Umbilical cord (tissue), 2 donors: ENCODE results near the gene XG. TPM values are rescaled to one million over a fixed set of nuclear protein-coding genes. Genes with fewer than 3 reads are reported as not detected.
"Not testable (repeated sequence)": the region's sequence is repeated elsewhere in the genome, so short reads cannot be mapped to it uniquely, and the experiment has no call there.

Source experiments
- DNase-seq: peaks from one replicate; pipeline ENCODE4 v3.0.0-alpha.2; 2015; ENCODE audit warnings: low spot score
- total RNA-seq: library from RNA; depleted of rRNA; stranded (reverse); fragments of >200 nt; gene quantifications from one replicate; pipeline ENCODE4 v1.2.3, GENCODE V29; 2014; ENCODE audit warnings: low replicate concordance; ENCODE audit not compliant: insufficient read depth

The XG gene, protein sequence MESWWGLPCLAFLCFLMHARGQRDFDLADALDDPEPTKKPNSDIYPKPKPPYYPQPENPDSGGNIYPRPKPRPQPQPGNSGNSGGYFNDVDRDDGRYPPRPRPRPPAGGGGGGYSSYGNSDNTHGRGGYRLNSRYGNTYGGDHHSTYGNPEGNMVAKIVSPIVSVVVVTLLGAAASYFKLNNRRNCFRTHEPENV
- 4.8 TPM for total RNA-seq

DNA sequence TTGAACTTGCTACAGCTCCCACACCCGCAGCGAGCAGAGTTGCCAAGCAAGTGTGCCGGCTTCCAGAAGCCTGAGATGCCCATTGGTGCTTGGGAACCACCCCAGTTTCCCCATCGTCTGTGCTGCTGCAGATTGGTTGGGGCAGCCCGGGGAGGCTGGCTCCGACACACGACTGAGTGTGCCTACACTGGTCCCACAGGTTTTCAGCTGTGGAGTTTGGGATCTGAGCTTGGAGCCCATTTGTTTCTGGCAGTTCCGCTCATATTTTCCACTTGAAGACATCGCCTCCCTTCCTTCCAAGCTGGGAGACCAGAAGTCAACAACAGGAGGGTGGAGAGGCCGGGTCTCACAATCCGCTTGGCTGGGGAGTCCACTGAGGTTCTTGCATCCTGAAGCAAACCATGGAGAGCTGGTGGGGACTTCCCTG, at the start of gene XG:
Gene XG (plus strand): TSS at position 167 of the 427 bp plus-strand sequence. CDS start 235 bp downstream, at position 402.
- not testable (repeated sequence) for DNase-seq

DNA sequence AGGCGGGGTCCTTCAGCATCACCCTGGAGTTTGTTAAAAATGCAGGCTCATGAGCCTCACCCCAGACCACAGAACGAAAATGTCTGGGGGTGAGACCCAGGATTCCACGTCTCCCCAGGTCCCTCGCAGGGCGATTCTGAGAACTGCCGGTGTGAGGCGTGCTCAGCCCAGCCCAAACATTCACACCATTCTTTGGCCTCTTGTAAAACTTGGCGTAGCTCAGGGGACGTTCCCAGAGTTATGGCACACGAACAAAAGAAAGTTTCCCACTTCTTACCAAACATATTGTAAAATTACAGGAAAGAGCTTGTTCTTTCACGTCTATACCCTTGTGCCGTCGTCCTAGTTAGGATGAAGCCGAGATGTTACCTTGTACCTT, 47.9 kb upstream of the XG start:
- peak; percentile 49 for DNase-seq

DNA sequence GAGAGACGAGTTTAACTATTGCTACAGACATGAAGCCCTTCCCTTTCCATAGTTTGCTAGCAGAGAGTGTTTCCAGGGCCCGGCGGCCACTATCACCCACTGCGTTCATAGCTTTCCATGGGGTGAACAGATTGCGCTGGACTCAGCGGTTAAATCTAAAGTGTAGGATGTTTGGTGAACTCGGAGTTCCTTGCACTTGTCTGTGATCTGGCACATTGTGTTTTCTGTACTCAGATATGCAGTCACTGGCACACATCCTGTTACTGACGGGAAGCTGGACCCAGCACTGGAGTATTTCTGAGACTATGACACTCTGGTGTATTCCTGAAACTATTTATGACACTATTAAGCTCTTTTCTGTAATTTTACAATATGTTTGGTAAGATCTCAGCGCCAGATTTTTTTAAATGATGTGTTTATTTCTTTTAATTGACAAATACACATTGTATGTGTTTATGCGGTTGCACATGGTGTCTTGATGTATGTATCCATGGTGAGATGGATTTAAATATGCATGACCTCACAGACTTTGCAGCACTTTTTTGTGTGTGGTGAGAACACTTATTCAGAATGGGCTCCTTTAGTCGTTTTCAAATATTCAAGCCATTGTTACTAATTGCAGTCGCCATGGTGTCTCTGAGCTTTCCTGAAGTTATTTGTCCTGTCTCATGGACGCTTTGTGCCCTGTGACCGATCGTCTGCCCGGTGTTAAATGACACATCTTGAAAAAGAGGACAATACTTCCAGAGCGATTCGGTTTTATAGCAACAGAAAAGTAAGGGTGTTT, 46.6 kb upstream of the XG start:
- peak; percentile 32 for DNase-seq

DNA sequence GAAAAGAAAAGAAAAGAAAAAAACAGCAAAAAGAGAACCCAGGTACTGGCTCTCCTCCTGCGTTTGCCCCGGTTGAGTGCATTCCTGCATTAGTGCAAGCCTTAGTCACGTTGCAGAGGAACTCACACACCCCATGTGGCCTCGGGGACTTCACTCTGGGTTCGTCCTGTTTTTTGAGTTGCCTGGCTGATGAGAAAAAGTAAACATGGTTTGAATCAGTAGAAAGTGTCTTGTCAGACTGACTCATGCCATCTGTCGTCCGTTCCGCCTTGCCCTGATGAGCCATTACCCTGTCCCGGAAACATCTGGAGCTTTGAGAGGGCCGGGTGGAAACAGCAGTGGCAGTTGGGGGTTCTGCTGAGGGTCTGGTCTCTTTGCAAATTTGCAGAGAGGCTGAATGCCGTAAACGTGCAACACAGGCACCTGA, 44.5 kb upstream of the XG start:
- peak; percentile 89 for DNase-seq

DNA sequence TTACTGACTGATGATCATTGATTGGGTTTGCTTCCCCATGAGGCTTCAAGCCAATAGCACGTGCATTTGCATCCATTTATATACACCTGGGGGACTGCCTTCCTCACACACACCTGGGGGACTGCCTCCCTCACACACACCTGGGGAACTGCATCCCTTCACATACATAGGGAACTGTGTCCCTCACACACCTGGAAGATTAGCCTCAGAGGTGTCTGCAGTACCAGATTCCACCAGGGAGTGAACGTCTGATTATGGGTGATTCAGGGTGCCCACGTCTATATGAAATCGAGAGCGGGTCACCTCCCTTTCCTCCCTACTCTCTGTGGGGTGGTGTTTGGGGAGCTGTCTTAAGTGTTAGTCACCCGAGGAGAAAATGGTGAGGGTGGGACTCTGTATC, 43.8 kb upstream of the XG start:
- DNase-seq = no peak

DNA sequence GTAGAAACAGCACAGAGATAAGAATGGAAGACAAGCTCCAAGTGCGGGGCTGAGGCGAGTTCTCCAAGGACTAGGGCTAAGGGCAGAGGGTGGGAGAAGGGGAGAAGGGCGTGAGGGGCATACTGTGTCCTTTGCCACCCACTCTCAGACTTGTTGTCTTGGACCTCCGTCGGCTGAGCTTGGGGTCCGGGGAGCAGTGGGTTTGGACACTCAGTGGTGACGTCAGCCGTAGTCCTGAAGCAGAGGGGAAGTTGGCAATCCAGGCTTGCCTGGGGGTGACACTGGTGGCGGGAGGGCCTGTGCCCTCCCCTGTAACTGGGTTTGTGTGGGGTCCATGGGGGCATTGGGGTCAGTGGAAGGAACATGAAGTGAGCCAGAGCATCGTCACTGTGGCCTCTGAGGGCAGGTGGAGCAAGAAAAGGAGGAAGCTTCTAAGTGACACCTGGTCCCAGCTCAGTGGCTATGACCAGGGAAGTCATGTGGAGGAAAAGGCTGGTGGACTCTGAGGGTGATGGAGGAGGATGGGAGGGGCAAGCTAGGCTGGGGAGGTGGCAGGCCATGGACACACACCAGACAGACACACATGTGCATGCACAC, 43.1 kb upstream of the XG start:
- DNase-seq = no peak

DNA sequence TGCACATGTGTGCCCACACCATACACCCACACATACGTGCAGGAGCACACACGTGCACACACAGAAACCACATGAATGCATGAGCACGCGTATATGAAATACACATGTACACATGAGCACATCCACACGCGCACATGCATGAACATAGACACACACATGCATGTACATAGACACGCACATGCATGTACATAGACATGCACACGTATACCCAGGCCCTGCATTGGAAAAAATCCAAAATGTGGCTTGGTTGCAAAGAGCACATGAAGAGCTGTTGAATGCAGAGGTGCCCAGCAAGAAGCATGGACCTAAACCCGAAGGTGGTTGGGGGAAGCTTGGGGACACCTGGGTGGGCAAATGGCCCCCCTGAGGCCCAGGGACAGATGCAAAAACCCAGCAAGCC, 42.3 kb upstream of the XG start:
- no peak for DNase-seq

DNA sequence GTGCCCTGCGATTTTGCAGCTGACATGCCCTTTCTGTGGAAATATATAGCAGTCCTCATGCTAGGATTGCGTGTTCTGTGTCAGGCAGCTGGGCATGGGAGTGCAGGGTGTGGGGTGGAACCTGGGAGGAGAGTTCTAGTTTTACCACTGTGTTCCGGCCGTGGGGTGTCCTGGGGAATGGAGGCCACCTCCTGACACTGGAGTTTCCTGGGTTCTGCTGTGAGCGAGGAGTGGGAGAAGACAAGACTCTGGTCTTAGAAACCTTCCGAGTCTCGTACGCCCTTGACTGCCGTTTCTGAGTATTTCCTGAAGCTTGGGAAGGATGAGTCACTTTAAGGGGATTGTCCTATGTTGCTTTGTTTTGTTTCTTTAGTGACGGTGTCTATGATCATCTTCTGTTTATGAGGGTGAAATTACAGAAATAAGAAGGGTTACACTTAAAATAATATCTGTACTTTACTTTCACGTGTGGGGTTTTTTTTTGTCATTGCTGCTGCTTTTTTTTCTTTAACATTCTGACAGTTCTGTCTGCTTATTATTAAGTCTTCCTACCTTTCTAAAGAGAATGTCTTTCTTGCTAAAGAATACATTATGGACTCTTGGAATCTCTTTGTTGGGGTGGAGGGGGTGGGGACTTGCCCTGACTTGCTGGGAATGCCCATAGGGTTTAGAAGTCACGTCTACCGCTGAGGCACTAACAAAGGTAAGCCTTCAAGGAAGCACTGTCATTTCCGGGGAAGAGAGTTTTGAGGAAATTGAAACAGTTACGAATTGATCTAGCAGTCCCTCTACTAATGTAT, 41.6 kb upstream of the XG start:
- DNase-seq = peak; percentile 79

DNA sequence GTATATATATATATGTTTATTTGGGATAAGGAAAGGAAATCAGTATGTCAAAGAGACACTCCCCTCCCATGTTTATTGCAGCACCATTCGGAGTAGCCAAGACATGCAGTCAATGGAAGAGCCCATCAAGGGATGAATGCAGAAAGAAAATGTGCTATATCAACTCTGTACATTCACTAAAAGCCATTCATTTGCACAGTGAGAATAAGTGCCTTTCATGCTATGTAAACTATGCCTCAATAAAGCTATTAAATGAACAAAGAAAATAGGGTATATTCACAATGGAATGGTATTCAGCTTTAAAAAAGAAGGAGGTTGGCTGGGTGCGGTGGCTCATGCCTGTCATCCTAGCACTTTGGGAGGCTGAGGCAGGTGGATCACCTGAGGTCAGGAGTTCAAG, 40.4 kb upstream of the XG start:
- no peak for DNase-seq

DNA sequence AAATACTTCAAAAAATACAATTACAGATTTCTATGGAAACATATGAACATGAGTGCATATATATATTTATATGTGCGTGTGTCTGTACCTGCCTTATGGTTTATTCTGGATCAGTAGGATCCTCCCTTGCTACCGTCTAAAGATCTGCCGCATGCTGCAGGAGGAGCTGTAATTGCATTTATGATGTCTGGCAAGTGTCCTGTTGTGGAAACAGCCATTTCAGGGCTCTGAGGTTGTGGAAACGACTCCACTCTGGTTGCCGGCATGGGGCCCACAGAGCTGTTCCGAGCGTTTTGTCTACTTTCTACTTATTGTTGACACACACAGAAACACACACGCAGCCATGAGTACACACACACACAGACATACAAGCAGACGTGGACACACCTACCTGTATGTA, 39.4 kb upstream of the XG start:
- no peak for DNase-seq

DNA sequence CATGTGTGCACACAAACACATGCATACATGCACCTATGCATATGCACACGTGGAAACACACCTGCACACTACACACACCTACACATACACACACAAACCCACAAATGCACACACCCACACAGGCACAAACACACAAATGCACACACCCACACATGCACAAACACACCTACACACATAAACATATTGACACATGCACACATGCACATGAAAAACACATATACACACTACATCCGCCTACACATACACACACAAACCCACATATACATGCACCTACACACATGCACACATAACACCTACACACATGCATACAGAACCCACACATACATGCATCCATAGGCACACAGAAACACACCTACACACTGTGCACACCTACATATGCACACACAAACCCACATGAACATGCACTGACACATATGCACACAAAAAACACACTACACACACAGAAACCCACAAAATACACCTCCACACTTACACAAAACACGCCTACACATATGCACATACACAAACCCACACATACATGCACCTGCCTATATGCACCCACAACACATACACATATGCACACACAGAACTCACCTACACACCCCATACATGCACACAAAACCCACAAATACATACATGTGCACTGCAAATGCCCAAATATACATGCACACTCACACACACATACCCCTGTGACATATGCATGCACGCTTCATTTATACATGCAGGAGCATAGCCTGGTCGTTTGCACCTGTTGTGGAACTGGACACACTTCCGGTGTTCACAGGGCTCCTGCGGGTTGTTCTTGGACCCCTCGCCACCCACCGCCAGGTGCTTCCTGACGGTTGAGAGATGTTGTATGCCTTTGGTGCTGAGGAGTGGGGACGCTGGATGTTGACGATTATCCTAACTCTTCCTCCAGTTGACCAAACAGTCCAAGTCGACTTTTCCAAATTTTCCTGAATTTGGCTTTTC, 38.7 kb upstream of the XG start:
- no peak for DNase-seq

DNA sequence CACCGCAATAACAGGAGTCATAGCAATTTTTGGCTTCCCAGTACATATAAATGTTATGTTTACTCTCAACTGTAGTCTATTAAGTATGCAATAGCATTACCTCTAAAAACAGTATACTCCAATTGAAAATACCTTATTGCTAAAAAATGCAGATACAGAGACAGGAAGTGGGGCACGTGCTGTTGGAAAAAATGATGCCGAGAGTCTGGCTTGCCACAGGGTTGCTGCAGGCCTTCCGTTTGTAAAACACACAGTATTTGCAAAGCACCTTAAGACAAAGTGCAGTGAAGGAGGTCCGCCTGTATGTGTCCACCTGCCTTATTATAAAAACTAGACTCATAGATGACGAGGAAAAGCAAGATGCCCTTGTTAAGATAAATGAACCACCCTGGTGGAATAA, 37.3 kb upstream of the XG start:
- no peak for DNase-seq

DNA sequence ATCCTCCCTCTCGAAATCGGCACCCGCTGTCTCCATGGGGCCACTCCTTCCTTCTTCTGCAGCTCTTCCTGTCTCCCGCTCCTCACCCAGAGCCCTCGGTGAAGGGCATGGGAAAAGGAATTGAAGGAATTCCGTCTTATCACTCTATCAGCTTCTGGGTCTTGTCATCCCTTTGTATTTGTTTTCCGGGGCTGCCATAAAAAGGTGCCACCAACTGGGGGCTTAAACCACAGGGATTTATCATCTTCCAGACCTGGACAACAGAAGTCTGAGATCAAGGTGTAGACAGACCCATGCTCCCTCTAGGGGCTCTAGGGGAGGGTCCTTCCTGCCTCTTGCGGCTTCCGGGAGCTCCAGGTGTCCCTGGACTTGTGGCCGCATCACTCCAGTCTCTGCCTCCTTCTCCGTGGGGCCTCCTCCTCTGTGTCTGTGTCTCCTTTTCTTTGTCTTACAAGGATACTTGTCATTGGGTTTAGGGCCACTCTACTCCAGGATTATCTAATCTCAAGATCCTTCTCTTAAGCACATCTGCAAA, 36.7 kb upstream of the XG start:
- no peak for DNase-seq

DNA sequence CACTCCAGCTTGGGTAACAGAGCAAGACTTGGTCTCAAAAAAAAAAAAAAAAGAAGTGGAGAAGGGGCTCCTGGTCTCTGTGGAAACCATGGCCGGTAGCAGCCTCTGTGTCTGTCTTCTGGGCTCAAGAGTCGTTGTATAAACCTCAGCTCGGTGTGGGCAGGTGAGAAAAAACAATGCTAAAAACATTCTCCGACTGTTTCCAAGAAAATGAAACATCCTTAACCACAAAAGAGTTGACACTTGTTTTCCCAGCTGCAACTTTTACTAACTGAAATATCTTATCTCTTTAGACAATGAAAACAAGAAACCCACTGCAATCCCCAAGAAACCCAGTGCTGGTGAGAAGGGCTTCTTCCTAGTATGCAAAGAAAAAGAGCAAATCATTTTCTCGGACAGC, 34.5 kb upstream of the XG start:
- DNase-seq = no peak

DNA sequence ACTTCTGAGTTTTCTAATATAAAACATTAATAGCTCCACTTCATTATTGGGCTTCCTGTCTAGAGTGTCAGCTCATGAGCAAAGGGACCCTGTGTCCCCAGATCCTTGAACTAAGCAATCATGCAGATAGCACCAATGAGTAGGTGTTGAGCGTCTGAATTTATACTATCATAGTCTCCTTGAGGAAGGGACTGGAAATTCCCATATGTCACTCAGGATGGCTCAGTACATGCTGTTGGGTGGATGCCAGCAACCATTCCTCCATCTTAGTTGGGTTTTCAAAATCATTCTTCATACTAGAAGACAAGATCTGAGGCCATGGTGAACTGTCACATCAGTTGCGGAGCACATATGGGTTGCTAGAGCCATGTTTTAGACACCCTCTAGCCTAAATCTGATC, 33.0 kb upstream of the XG start:
- DNase-seq = no peak

DNA sequence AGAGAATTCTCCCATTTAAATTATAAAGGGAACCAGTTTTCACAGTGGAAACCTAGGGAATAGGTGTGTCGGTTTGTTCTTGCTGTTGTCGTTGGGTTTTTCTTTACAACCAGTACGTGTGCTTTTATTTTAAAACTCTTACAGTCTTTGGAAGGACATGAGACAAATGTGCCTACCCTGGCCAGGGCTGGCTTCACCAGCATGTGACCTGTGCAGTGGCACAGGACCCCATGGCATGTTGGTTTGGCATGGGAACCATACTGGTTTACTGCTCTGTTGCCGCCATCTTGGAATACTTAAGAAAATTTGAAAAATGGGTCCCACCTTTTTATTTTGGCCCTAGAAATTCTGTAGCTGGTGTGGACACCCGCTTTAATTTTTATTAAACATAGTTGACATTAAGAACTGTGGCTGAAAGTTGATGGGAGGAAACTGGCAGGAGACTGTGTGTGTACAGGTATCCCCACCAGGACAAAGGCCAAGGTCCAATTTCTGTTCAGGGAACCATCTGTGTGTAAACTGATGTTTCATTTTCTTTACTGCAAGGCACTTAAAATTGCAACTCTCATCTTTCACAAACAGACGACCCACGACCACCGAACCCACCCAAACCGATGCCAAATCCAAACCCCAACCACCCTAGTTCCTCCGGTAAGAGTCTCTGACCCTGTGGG, 31.9 kb upstream of the XG start:
- no peak for DNase-seq

DNA sequence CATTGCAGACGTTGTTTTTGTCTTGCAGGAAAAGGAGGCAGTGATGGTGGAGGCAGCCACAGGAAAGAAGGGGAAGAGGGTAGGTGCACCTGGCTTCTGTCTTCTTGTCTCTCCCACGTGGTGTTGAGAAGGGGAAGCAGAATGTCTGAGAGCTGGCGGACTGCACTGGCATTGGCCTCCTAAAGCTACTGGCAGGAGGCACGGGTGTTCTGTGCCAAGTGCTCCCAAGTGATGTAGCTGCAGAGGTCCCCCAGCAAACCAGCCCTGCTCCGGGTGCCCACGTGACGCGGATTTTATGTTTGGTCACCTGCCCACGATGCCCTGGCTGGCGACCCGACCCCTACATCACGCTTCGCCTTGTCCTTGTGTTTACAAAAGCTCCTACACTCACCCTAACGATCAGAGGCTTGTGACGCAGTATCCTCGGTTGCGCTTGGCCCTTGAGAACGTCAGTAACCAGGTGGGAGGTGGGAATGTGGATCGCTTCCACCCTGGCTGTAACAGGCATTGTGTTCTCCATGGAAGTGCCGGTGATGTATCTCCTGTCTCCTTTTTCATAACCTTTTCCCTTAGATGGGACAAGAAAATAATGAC, 28.5 kb upstream of the XG start:
- DNase-seq = no peak

DNA sequence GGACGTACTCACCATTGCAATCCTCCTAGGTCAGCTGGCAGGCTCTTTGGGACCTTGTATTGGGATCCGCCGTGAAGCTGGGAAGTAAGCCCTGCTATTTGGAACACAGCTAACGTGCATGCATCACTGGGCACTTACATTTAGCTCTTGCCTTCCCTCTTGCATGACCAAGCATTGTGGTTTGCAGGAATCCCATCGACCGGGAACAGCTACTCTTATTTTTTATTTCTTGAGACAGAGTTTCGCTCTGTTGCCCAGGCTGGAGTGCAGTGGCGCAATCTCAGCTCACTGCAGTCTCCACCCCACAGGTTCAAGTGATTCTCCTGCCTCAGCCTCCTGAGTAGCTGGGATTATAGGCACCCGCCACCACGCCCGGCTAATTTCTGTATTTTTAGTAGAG, 24.6 kb upstream of the XG start:
- DNase-seq = not testable (repeated sequence)

DNA sequence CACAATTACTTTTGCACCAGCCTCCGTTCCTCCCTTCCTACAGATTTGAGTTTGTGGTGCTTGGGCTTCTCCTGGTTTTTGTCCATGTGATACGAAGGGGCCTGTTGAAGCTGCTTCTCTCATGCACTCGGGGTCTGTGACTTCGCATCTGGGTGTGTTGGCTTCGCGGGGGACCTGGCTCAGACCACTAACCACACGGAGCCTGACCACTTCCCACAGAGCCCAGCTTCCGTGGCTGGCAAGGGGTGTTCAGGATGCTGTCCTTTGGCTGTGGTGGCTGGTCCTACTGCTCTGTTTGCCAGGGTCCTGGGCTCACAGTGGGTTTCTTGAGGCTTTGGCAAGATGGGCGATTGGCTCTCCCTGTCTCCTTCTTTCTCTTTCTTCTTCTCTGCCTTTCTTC, 19.8 kb upstream of the XG start:
- no peak for DNase-seq

DNA sequence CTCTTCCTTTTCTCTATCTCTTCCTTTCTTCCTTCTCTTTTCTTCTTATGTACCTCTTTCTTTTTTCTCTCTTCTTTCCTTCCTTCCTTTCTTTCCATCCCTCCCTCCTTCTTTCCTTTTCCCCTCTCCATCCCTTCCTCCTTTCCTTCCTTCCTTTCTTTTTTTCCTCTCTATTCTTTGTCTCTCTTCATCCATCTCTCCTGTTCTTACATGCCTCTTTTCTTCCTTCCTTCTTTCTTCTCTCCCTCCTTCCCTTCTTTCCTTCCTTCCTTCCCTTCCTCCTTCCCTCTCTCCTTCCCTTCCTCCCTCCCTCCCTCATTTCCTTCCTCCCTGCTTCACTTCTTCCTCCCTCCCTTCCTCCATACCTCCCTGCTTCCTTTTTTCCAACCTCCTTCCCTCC, 19.2 kb upstream of the XG start:
- DNase-seq = no peak
